Muscle of back (tissue), 11 donors: ENCODE results near the gene RERG. TPM values are rescaled to one million over a fixed set of nuclear protein-coding genes. Genes with fewer than 3 reads are reported as not detected.

ENCODE experiments used
- DNase-seq, 3 donors: peaks; one replicate each; pipeline versions ENCODE4 v3.0.0 to v3.0.0-alpha.2; 2013
- polyA plus RNA-seq, 10 donors: library from polyadenylated mRNA; unstranded; fragments of 120-200 nt; gene quantifications; one replicate each; pipeline ENCODE4 v1.2.1, GENCODE V29; 2013; ENCODE audit not compliant: insufficient read length in 10 of 10

RERG gene
- polyA plus RNA-seq, 10 donors = 5.9 to 11.1 (median 7.2) TPM

- DNase-seq = no peak
These were observed 27.3 kb downstream of the RERG start for GRCh38 chr12:15193946-15194345.

DNA sequence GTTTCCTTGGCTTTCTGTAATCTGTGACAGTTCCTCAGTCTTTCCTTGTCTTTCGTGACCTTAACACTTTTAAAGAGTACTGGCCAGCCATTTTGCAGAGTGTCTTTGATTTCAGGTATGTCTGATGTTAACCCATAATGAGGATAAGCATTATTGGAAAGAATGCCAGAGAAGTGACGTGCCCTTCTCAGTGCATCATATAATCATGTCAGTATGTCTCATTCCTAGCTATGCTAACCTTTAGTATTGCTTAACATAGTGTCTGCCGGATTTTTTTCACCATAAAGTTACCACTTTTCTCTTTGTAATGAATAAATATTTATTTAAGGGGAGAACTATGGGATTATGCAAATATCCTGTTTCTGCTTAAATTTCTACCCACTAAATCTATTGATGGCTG, 28.5 kb downstream of the RERG start:
- no peak for DNase-seq

DNA sequence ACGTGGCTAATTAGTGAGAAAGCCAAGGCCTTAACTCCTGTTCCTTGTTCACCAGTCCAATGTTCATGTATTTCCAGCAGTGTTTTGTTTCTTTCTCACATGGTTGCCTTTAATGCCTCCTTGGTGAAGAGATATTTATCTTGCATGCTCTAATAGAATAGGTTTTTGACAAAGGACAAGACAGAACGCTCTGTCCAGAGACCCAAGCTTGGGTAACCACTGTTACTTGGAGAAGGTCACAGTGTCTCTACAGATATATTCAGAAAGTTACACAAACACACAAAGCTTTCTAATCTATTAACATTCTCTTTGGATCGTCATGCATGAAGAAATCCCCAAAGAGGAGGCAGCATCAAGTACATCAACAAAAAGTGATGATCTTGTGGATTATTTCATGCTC, 33.1 kb downstream of the RERG start:
- no peak for DNase-seq

GRCh38 chr12:15186597-15186996, 34.6 kb downstream of the RERG start:
- DNase-seq = peak in 1 of 3 donors; percentile 32

DNA sequence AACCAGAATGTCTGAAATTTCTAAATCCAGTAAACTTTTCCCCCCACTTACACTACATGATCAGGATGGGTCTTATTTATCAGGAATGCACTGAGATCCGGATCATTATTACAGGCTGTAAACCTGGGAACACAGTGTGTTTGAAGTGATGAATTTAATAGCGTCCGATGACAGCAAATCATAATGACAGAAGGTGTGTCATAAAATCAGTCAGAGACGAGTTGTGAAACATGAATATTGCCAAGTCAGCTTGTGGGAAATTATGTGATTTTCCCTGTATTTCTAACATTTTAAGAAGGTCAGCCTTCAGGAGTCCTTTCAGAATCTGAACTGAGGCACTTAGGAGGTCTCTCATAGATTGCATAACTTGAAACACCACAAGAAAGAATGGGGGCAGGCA, 36.7 kb downstream of the RERG start:
- DNase-seq = no peak

- DNase-seq = no peak
These were observed 37.4 kb downstream of the RERG start for GRCh38 chr12:15183821-15184220.

- DNase-seq = peak in 1 of 3 donors; percentile 36
These were observed 40.1 kb downstream of the RERG start for GRCh38 chr12:15181017-15181683.

DNA sequence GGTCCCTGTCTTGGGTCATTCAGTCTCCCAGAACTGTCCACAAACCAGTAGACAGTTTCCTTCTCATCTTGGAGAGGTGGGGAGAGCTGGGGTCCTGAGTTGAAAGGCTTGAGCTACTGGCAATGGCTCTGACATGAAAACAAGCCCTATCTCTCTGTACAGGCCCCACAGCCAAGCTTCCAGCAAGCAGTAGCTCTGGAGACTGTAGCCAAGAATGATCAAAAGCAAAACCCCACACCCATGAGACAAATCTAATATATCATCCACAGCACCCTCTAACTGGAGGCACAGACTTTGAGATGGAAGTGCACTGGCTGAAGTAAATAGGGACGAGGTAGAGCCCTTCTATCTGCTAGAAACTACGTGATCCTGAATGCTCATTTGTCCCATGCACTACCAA, 40.9 kb downstream of the RERG start:
- DNase-seq = peak in 1 of 3 donors; percentile 14

DNA sequence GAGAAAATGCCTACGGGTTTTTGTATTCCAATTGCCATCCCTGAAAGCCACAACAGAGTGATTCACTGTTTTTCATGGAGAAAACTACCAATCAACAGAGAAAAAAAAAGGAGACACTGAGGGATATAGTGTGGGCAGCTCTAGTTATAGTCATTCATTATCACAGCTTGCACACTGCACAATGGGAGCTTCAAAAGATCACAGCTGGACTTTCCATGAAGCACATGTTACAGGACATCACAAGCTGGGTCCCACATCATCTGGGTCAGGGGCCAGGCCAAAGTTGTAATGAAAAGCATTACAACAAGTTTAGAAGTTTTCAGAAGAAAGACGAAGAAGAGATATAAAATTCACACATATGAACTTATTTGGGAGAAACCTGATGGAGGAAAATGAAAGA, 41.5 kb downstream of the RERG start:
- no peak for DNase-seq

DNA sequence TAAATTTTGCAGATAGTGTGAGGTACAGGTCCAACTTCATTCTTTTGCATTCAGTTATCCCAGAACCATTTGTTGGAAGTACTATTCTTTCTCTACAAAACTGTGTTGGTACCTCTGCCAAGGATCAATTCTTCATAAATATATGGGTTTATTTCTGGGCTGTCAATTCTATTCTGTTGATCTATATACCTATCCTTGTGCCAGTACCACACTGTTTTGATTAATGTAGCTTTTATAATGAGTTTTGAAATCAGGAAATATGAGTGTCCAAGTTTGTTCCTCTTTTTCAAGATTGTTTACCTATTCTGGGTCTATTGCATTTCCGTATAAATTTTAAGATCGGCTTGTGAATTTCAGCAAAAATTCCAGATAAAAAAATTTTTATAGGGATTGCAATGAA, 48.1 kb downstream of the RERG start:
- DNase-seq = no peak

DNA sequence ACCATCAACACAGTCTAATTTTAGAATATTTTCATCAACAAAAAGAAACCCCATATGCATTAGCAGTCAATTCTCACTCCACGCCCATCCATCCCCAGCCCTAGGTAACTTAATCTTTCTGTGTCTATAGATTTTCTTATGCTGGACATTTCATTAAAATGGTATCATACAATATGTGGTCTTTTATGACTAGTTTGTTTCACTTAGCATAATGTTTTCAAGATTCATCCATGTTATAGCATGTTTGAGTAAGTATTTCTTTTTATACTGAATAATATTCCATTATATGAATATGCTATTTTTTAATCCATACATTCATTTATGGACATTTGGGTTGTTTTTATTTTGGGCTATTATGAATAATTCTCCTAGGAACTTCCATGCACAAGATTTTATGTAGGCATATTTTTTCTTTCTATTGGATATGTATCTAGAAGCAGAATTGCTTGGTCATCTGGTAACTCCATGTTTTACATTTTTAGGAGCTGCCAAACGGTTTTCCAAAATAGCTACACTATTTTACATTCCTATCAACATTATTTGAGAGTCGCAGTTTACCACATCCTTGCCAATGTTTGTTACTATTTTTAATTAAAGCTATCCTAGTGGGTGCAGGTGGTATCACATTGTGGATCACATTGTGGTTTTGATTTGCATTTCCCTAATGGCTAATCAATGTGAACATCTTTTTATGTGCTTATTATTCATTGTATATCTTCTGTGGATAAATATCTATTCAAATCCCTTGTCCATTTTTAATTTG, 49.0 kb downstream of the RERG start:
- DNase-seq = no peak

DNA sequence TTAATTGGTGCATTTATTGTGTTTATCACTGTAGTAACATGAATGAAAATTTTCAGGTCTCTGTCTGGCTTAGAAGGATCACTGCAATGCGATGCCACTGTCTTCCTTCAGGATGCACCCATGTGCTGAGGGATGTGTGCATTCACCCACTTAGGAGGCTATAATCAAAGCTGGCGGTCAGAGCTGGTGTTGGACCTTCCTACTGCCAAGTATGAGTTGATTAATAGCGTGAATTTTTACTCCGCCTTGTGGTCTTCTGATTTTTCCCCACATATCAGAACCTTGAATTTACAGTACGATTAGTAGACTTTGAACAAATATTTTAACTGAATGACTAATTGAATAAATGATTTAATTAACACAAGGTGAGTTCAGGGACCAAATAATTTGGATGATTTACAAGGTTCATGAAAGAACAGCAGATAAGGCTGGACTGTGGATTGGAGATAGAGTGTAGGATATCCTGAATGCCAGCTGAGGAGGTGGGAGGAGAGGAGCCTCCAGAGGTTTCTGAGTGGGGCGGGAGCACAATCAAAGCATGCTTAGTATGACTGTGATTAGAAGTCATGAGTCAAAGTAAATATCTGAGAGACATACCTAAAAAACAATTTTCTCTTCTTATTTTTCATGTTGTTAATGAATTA, 50.1 kb downstream of the RERG start:
- no peak for DNase-seq

- DNase-seq = no peak
These were observed 53.1 kb downstream of the RERG start for GRCh38 chr12:15168026-15168678.

GRCh38 chr12:15165012-15165659, 56.1 kb downstream of the RERG start:
- DNase-seq = peak in 1 of 3 donors; percentile 77

DNA sequence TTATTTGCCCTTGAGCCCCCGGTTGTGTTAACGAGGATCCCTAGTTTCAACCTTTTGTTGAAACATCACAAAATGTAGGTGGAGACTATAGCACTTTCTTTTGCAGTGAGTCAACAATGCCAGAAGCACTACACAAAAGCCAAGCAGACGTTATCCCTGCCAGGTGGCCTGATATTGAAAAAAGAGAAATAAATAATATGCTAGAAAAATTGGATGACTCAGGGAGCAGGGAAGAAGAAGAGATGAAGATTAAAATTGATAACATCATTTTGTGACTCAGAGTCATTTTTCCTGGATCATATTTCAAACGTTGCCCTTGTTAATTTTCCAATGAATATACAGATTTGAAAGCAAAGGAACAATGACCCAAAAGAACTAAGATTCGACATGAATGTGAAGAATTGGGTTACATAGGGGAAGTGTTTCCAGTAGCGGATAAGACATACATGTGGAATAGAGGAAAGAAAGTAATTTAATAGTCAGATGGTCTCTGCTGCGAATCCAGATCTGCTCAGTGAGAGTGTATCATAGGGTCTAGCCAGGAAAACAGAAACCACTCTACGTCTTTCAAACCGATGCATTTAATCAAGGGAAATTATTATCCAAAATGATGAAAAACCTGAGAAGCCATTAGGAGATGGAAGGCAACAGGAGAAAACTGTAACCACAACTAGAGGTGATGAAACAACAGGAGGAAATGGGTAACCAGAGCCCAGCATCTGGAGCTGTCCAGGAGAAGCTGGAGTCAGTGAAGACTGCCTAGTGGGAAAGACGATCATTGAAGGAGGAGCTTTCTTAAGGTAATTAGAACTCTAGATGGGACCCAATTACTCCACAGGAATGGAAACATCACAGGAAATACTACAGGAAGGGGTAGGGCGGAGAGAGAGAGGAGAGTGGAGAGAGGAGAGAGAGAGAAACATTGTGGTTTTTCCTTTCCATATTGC, 57.9 kb downstream of the RERG start:
- DNase-seq = no peak

DNA sequence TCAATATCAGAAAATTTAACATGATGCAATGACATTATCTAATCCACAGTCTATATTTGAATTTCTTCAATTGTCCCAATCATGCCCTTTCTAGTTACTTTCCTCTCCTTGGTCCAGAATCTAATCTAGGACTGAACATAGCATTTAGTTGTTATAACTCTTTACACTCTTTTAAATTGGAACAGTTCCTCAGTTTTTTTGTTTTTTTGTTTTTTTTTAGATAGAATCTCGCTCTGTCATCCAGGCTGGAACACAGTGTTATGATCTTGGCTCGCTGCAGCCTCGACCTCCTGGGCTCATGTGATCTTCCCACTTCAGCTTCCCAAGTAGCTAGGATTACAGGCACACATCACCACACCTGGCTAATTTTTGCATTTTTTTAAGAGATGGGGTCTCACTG, 63.1 kb downstream of the RERG start:
- DNase-seq = no peak

- DNase-seq = peak in 1 of 3 donors; percentile 65
These were observed 63.9 kb downstream of the RERG start for GRCh38 chr12:15157269-15157671.

GRCh38 chr12:15155271-15155670, 65.9 kb downstream of the RERG start:
- DNase-seq = no peak

GRCh38 chr12:15154103-15154502, 67.1 kb downstream of the RERG start:
- no peak for DNase-seq

GRCh38 chr12:15152868-15153267, 68.3 kb downstream of the RERG start:
- peak; percentile 44 to 58 (median 53) for DNase-seq

GRCh38 chr12:15152456-15152855, 68.8 kb downstream of the RERG start:
- no peak for DNase-seq
